Rectal smooth muscle tissue (tissue), 1 donor: ENCODE results near the gene DLX4.
A peak's percentile ranks its signal among the peaks of the same experiment; 100 is the strongest.

Experiments
- H3K27ac ChIP-seq: one replicate; pipeline ENCODE4 v1.7.0; 2013; ENCODE audit warnings: low read depth, low read length, inconsistent platforms
- H3K27me3 ChIP-seq: one replicate; pipeline ENCODE4 v1.7.0; 2013; ENCODE audit warnings: low read length; ENCODE audit not compliant: control insufficient read depth, insufficient read depth
- H3K36me3 ChIP-seq: one replicate; pipeline ENCODE4 v1.7.0; 2013; ENCODE audit warnings: low read length; ENCODE audit not compliant: control insufficient read depth, insufficient read depth
- H3K4me1 ChIP-seq: one replicate; pipeline ENCODE4 v1.7.0; 2013; ENCODE audit warnings: low read length; ENCODE audit not compliant: control insufficient read depth, insufficient read depth
- H3K4me3 ChIP-seq: one replicate; pipeline ENCODE4 v1.7.0; 2013; ENCODE audit warnings: low read length
- H3K9ac ChIP-seq: one replicate; pipeline ENCODE4 v1.7.0; 2013; ENCODE audit warnings: low read length

The DLX4 gene

DNA sequence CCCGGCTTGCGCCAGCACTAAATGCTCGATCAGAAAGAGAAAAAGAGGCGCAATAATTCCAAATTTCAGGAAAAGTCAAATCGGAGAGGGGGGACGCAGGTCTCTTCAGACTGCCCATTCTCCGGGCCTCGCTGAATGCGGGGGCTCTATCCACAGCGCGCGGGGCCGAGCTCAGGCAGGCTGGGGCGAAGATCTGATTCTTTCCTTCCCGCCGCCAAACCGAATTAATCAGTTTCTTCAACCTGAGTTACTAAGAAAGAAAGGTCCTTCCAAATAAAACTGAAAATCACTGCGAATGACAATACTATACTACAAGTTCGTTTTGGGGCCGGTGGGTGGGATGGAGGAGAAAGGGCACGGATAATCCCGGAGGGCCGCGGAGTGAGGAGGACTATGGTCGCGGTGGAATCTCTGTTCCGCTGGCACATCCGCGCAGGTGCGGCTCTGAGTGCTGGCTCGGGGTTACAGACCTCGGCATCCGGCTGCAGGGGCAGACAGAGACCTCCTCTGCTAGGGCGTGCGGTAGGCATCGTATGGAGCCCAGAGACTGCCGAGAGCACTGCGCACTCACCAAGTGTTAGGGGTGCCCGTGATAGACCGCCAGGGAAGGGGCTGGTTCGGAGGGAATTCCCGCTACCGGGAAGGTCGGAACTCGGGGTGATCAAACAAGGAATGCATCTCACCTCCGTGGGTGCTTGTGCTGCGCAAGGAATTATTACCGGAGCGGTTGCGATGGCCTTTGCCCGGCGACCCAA, 4.0 kb upstream of the DLX4 start:
- H3K27me3 ChIP-seq = peaks cover 54% of the 10 kb centered on the region
- no peak overlapping the region for H3K27ac ChIP-seq
- H3K9ac ChIP-seq = no peak overlapping the region
- no peak overlapping the region for H3K4me3 ChIP-seq
- no peaks in the 10 kb centered on the region for H3K36me3 ChIP-seq
- no peaks in the 10 kb centered on the region for H3K4me1 ChIP-seq

DNA sequence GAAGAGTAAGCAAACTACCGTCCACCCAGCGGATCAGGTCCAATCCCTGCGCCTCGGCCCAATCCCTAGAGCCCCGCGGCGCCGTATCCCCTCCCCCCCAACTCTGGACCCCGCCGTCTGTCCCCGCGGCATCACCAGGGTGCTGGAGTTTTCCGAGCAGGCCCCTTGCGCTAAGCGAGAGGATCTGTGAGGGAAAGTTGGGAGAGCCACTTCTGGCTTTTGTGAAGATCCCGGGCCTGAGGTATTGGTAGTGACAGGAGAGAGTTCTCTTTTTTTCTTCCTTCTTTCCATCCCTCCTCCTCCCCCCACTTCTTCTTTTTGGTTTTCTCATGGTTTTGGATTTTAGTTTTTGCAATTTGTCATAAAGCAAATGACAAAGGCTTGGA, 3.5 kb upstream of the DLX4 start:
- H3K9ac ChIP-seq = no peak overlapping the region
- H3K4me1 ChIP-seq = no peaks in the 10 kb centered on the region
- no peak overlapping the region for H3K27ac ChIP-seq
- no peak overlapping the region for H3K4me3 ChIP-seq
- no peaks in the 10 kb centered on the region for H3K36me3 ChIP-seq
- H3K27me3 ChIP-seq = peaks cover 60% of the 10 kb centered on the region

DNA sequence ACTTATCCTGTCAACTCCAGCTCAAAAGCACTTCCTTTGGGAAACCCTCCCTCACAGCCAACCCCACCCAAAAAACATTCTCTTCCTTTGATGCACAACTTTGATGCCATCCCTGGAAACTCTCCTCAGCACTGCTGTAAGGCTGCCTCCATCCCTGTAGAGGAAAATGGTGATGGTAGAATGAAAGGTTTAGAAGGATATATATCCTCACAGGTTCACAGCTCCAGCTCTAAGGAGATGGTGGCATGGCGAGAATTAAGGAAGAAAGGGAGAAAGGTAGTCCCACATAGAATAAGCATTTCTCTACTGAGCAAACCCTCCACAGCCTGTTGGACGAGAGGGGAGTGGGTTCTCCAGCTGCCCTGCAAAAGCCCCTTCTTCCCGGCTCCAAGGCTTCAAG, 2.2 kb upstream of the DLX4 start:
- H3K36me3 ChIP-seq = no peaks in the 10 kb centered on the region
- H3K4me1 ChIP-seq = no peaks in the 10 kb centered on the region
- H3K4me3 ChIP-seq = no peak overlapping the region
- H3K9ac ChIP-seq = no peak overlapping the region
- H3K27ac ChIP-seq = no peak overlapping the region
- H3K27me3 ChIP-seq = peaks cover 69% of the 10 kb centered on the region

DNA sequence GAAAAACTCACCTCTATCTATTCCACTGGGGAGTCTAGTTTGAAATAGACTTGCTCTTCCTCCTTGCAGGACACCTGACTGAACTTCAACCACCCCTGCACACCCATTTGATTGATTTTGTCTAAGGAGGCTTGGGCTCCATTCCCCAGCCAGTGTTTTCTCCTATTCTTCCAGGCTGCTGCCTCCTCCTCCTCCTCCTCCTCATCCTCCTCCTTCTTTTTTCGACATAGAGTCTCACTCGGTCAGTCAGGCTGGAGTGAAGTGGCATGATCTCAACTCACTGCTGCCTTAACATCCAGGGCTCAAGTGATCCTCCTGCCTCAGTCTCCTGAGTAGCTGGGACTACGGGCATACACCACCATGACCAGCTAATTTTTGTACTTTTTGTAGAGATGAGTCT, 1.8 kb upstream of the DLX4 start:
- no peak overlapping the region for H3K4me3 ChIP-seq
- no peak overlapping the region for H3K27ac ChIP-seq
- H3K4me1 ChIP-seq = no peaks in the 10 kb centered on the region
- H3K9ac ChIP-seq = no peak overlapping the region
- H3K27me3 ChIP-seq = peaks cover 73% of the 10 kb centered on the region
- no peaks in the 10 kb centered on the region for H3K36me3 ChIP-seq

DNA sequence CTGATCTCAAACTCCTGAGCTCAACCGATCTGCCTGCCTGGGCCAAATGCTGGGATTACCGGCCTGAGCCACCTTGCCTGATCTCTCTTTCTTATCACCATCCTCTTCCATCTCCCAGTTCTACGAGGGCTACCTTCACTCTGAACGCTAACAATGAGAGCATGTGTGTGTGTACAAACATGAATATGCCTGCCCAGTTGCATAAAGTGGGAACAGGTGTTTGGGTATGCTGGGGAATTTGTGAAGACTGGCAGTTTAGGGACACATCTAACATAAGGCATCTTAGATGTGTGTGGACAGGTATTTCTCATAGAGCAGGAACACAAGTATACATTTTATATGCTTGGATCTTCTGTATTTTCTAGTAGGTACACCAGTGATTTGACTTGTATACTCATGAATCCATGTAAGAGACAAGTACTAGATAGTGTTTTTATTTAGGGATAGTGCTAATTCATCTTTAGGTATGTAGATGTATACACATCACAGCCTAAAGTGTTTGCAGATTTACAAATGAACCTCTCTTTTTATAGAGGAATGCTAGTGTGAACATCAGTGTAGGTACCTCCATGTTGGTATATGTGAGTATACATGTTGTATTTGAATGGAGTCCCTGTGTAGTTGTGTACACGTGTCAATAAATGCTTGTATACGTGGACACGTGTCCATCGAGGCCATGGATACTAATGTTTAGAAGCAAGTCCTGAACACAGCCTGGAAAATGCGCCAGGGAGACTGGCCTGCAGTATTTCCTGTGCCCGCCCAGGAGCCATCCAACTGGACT, 1.2 kb upstream of the DLX4 start:
- Histone ChIP-seq H3K4me3 (peak overlapping the region; percentile 75), H3K4me1 (peaks cover 3% of the 10 kb centered on the region), H3K27me3 (peaks cover 73% of the 10 kb centered on the region)

DNA sequence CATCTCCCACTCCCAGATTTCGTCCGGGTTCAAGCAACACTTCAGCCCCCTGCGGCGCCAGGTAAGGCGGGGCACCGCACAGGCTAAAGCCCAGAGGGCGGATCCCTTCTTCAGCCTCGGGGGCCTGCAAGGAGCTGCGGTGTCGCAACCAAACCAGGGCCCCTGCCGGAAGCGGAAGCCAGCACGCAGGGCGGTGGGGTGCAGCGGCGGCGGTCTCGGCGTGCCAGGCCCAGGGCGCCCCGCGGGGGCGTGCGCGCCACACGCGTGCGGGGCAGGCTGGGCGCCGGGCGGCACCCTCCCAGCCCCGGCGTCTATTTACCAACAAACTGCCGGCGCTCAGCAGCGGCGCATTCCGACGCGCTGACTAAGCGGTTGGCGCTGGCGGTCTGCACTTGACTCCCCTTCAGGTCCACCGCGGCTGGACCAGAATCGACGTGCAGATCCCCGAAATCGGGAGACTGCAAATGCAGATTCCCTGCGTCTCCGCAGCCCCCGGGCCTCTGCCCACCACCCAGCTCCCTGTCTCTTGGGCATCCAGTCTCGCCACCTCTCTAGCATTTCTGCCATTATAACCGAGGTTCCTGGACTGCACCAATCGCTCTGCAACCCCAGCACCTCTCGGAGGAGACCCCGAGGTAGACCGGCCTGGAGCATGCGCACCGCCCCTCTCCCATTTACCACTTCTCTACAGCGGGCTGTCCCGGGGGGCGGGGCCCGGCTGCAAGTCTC, 421 bp upstream of the DLX4 start:
- H3K9ac ChIP-seq = no peak overlapping the region
- H3K4me1 ChIP-seq = peaks cover 3% of the 10 kb centered on the region
- peaks cover 72% of the 10 kb centered on the region for H3K27me3 ChIP-seq
- H3K4me3 ChIP-seq = peak overlapping the region; percentile 75
- H3K36me3 ChIP-seq = no peaks in the 10 kb centered on the region
- no peak overlapping the region for H3K27ac ChIP-seq

More for the DNA sequence above, 1.2 kb upstream of the DLX4 start:
- Histone ChIP-seq H3K27ac (no peak overlapping the region), H3K9ac (no peak overlapping the region), H3K36me3 (no peaks in the 10 kb centered on the region)

DNA sequence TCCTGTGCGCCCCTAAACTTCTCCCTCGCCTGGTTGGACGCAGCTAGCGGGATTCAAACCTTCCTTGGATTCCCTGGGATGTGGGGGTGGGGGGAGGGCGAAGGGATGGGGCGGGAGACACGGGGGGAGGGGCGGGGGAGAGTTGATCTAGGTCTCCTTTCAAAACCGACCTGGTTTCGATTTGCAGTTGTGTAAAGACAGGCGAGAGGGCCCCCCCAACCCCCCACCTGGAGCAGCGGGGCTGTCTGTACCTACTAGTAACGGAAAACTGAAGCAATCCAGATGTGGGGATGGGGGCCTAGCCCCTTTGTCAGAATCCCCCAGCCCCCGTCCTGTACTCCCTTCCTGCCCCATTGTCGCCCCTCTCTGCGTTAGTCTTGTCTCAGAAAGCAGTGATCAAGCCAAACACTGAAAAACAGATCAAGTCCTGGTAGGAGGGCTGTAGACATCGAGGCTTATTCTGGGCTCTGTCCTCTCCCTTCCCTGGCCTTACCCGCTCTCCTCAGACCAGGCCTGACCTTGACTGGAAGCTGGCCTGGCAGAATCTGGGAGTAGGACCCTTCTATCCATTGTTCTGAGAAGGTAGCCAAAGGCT, 902 bp downstream of the DLX4 start:
- Histone ChIP-seq H3K27me3 (peaks cover 64% of the 10 kb centered on the region), H3K4me3 (peak overlapping the region; percentile 35), H3K27ac (no peak overlapping the region), H3K9ac (no peak overlapping the region), H3K36me3 (no peaks in the 10 kb centered on the region), H3K4me1 (peaks cover 3% of the 10 kb centered on the region)

DNA sequence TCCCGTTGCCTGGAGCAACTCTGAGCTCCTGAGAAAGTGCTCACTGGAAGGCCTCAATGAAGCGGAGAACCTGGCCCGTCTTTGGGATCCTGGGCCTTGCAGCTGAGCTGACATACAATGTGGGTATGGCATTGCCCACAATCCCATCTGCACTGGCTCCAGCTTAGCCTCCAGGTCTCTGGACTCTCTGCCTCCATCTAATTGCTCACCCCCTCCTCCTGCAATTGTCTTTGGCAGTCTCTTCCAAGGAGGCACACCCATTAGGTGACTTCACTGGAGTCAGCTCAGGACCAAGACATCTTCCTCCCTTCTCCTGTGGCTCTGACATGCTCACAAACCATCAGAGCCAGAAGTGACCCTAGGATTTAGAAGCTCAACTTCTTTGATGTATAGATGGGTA, 1.5 kb downstream of the DLX4 start:
- Histone ChIP-seq H3K9ac (no peak overlapping the region), H3K27me3 (peaks cover 60% of the 10 kb centered on the region), H3K4me1 (peaks cover 3% of the 10 kb centered on the region)

DNA sequence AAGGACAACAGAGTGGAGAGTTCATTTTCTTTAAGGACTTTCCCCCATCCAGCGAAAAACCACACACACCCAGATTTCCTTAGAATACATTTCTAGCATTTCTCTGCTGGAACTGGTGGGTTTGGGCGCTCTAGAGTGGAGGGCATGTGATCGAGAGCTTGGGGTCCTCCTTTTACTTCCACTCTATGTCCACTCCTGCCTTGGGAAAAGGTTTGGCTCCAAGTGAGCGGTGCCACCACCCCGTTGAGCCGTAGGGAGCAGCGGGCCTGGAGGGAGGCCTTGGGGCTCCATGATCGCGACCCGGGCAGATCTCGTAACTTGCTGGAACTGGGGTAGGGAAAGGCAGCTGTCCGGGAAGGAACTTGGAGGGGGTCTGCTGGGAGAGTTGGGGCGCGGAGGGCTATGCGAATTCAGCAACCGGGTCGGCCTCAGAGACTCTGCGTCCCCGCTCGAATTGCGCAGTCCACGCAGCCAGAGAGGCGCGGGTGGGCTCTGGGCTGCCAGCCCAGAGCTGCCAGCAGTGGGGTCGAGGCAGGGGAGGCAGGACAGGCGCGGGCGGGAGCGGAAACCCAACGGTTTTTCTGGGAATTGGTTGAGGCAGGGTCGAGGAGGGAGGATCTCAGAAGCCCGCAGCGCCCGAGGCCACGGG, 2.3 kb downstream of the DLX4 start:
- no peak overlapping the region for H3K4me3 ChIP-seq
- no peaks in the 10 kb centered on the region for H3K36me3 ChIP-seq
- H3K4me1 ChIP-seq = peaks cover 3% of the 10 kb centered on the region
- peaks cover 60% of the 10 kb centered on the region for H3K27me3 ChIP-seq
- H3K9ac ChIP-seq = no peak overlapping the region
- no peak overlapping the region for H3K27ac ChIP-seq

More for the DNA sequence above, 1.5 kb downstream of the DLX4 start:
- Histone ChIP-seq H3K27ac (no peak overlapping the region), H3K4me3 (no peak overlapping the region), H3K36me3 (no peaks in the 10 kb centered on the region)

DNA sequence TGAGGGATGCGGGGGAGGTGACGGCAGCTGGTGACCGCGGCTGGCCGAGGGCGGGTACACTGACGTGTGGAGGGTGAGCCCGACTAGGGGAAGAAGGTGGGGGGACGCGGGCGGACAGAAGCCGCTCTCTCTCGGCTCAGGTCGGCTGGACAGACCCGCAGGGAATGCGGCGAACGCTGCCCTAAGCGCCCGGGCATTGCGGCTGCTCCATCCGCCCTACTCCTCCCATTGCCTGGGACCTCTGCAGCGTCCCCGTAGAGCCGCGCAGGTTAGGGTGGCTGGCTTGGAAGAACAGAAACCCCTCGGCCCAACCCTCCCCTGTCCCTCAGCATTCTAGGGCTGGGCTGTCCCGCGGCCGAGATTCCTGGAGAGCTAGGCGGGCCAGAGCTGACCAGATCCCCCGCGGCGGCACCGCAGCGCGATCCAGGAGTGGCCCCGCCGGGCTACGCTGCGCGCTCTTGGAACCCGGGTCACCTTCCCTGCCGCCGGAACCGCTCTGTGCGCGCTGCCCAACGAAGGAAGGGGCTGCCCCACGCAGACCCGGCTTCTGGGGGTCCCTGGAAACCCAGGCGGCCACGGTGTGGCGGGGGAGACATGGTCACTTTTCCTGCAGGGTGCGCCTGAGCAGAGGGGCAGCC, 3.0 kb downstream of the DLX4 start:
- Histone ChIP-seq H3K4me3 (peak overlapping the region; percentile 33), H3K9ac (no peak overlapping the region), H3K27me3 (peaks cover 57% of the 10 kb centered on the region), H3K27ac (no peak overlapping the region), H3K4me1 (peaks cover 3% of the 10 kb centered on the region), H3K36me3 (no peaks in the 10 kb centered on the region)

DNA sequence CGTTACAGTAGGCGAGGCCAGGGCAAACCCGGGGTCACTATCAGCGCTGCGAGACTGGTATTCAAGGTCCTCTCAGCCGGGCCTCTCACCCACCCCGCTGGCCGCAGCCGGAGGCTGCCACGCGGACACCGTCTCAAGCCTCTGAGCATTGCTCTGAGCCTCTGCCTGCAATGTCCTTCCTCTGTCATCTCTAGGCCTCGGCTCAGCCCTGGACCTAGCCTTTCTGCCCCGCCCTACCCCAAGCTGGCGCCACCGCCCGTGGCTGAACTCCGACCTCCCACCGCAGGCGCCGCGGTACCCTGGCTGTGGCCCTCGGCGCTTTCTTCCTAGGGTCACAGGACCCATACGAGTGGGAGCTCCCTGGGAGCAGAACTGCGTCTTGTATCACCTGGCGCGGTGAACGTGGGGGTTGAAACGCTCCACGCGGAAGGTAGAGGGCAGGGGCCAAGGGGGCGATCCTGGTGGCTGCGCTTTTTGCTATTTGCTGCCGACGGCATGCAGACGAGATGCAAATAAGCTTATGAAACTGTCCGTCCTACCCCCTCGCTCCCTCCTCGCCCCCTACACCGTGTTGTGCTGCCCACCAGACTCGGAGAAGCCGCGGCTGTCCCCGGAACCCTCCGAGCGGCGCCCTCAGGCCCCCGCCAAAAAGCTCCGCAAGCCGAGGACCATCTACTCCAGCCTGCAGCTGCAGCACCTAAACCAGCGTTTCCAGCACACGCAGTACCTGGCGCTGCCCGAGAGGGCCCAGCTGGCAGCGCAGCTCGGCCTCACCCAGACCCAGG, 3.7 kb downstream of the DLX4 start:
- Histone ChIP-seq H3K27ac (no peak overlapping the region), H3K36me3 (no peaks in the 10 kb centered on the region), H3K9ac (no peak overlapping the region), H3K4me1 (peaks cover 3% of the 10 kb centered on the region), H3K4me3 (peak overlapping the region; percentile 33), H3K27me3 (peaks cover 56% of the 10 kb centered on the region)
